Caco-2 (cell line): ENCODE measurements around the gene TBXT. TPM values are rescaled to one million over a fixed set of nuclear protein-coding genes. Genes with fewer than 3 reads are reported as not detected.

Experiments
- BruUV-seq: library from RNA; stranded (reverse); fragments of 400-500 nt; replicated peaks from 2 replicates; lab custom pipeline; 2021; lab: Mats Ljungman, UMichigan
- CTCF ChIA-PET: fragments of 300-600 bp; sonication (Branson Sonifier 250); formaldehyde crosslinking; loops from one replicate; lab custom pipeline; 2022; ENCODE audit warnings: antibody characterized with exemption; lab: Charles Lee
- POLR2A ChIA-PET: fragments of 300-600 bp; sonication (Branson Sonifier 250); formaldehyde crosslinking; loops from one replicate; lab custom pipeline; 2022; ENCODE audit warnings: antibody characterized with exemption; lab: Charles Lee
- DNase-seq, 2 experiments: peaks; one replicate each; pipeline versions ENCODE4 v3.0.0 to v3.0.0-alpha.2; 2020 to 2022
- H3K27me3 ChIP-seq: replicated peaks from 2 replicates; pipeline ENCODE4 v1.6.0; 2011; ENCODE audit warnings: low read length; ENCODE audit not compliant: control insufficient read depth, insufficient read depth
- H3K36me3 ChIP-seq: 2 replicates; pipeline ENCODE4 v1.5.1; 2011; ENCODE audit warnings: low read length; ENCODE audit not compliant: control insufficient read depth, insufficient read depth
- H3K4me1 ChIP-seq: fragments of 250-450 bp; sonication (Bioruptor Pico); 2 replicates; pipeline ENCODE4 v1.5.1; 2020; ENCODE audit warnings: mild to moderate bottlenecking
- H3K4me3 ChIP-seq: 2 replicates; pipeline ENCODE4 v1.5.1; 2011; ENCODE audit warnings: low read depth, mild to moderate bottlenecking, control low read depth, low read length
- H3K9me3 ChIP-seq: fragments of 250-450 bp; sonication (Bioruptor Pico); 2 replicates; pipeline ENCODE4 v1.5.1; 2020; ENCODE audit warnings: mild to moderate bottlenecking, moderate library complexity
- H3K27ac Mint-ChIP-seq: one replicate; pipeline ENCODE4 v1.8.0; 2022; ENCODE audit warnings: mixed read lengths; ENCODE audit not compliant: unreplicated experiment
- H3K27me3 Mint-ChIP-seq: one replicate; pipeline ENCODE4 v1.8.0; 2022; ENCODE audit warnings: mixed read lengths; ENCODE audit not compliant: insufficient read depth, unreplicated experiment
- H3K36me3 Mint-ChIP-seq: one replicate; pipeline ENCODE4 v1.8.0; 2022; ENCODE audit warnings: mild to moderate bottlenecking, mixed read lengths; ENCODE audit not compliant: insufficient read depth, unreplicated experiment
- H3K4me1 Mint-ChIP-seq: one replicate; pipeline ENCODE4 v1.8.0; 2022; ENCODE audit warnings: low read depth, mixed read lengths; ENCODE audit not compliant: unreplicated experiment
- H3K4me3 Mint-ChIP-seq: one replicate; pipeline ENCODE4 v1.8.0; 2022; ENCODE audit warnings: mild to moderate bottlenecking, moderate library complexity, mixed read lengths; ENCODE audit not compliant: unreplicated experiment
- H3K9me3 Mint-ChIP-seq: one replicate; pipeline ENCODE4 v1.8.0; 2022; ENCODE audit warnings: mixed read lengths; ENCODE audit not compliant: unreplicated experiment
- CTCF ChIP-seq, 2 experiments: fragments of 200-600 bp in 1 of 2; IDR thresholded peaks; 1 replicate in 1 of 2; 2 replicates in 1 of 2; pipeline versions ENCODE4 v1.5.1 to v1.8.0; 2011 to 2022; ENCODE audit warnings: antibody characterized with exemption in 1 of 2, control low read depth in 1 of 2, inconsistent platforms in 1 of 2, low read depth in 1 of 2, low read length in 1 of 2, mild to moderate bottlenecking in 1 of 2, moderate library complexity in 1 of 2; ENCODE audit not compliant: insufficient read depth in 1 of 2, severe bottlenecking in 1 of 2, unreplicated experiment in 1 of 2
- intact Hi-C: fragments of 100-400 bp; cut with micrococcal nuclease; formaldehyde crosslinking; loops from one replicate; pipeline ENCODE4 v1.10.0; 2022; ENCODE audit not compliant: unreplicated experiment
- total RNA-seq: library from RNA; stranded (reverse); gene quantifications from 2 replicates; pipeline ENCODE4 v1.2.3, GENCODE V29; 2022

TBXT gene
- total RNA-seq, 1 experiment from 2014 or later = not detected

- POLR2A ChIA-PET = no interaction called here
- no peaks in the 10 kb centered on the region for H3K36me3 Mint-ChIP-seq
Observed at GRCh38 chr6:166197361-166197760, 29.7 kb upstream of the TBXT start.

GRCh38 chr6:166195860-166196238 is 28.2 kb upstream of the TBXT start:
- no peak for TF ChIP-seq CTCF (IDR thresholded peaks at IDR 0.05; ENCODE audit: insufficient read depth in 1 of 2, low read depth in 1 of 2, low read length in 1 of 2, severe bottlenecking in 1 of 2, unreplicated experiment in 1 of 2)
- Mint-ChIP-seq H3K4me1 (peaks cover 7% of the 10 kb centered on the region), H3K27ac (no peak overlapping the region), H3K9me3 (no peaks in the 10 kb centered on the region), H3K4me3 (no peak overlapping the region), H3K36me3 (no peaks in the 10 kb centered on the region), H3K27me3 (no peaks in the 10 kb centered on the region)
- ChIA-PET CTCF (interaction anchor here (1.2 kb wide), 1 partner anchor 39 kb away, joined by 4 read pairs; no protein-coding TSS in a partner anchor), POLR2A (no interaction called here)
- BruUV-seq = no TSS peak
- DNase-seq = no peak
- Histone ChIP-seq H3K9me3 (no peaks in the 10 kb centered on the region), H3K4me1 (peaks cover 7% of the 10 kb centered on the region; the same call in 1 of the 2 replicates), H3K4me3 (no peak overlapping the region), H3K36me3 (no peaks in the 10 kb centered on the region), H3K27me3 (no peaks in the 10 kb centered on the region)
- intact Hi-C loops = no loop called here

More at GRCh38 chr6:166197361-166197760, 29.7 kb upstream of the TBXT start:
- H3K27me3 ChIP-seq = no peaks in the 10 kb centered on the region
- CTCF ChIA-PET = no interaction called here
- no peak for DNase-seq
- Mint-ChIP-seq H3K27ac (no peak overlapping the region), H3K27me3 (no peaks in the 10 kb centered on the region), H3K4me1 (peaks cover 7% of the 10 kb centered on the region), H3K9me3 (no peaks in the 10 kb centered on the region), H3K4me3 (no peak overlapping the region)
- no peak overlapping the region for H3K4me3 ChIP-seq
- intact Hi-C loops = no loop called here
- no peaks in the 10 kb centered on the region for H3K9me3 ChIP-seq
- H3K4me1 ChIP-seq = peaks cover 7% of the 10 kb centered on the region; the same call in 1 of the 2 replicates
- TF ChIP-seq CTCF (IDR thresholded peaks at IDR 0.05; ENCODE audit: insufficient read depth in 1 of 2, low read depth in 1 of 2, low read length in 1 of 2, severe bottlenecking in 1 of 2, unreplicated experiment in 1 of 2) = no peak
- no TSS peak for BruUV-seq
- no peaks in the 10 kb centered on the region for H3K36me3 ChIP-seq

GRCh38 chr6:166194914-166195859 is 27.5 kb upstream of the TBXT start:
- CTCF ChIA-PET = interaction anchor here (1.2 kb wide), 1 partner anchor 38 kb away, joined by 4 read pairs; no protein-coding TSS in a partner anchor
- peak; percentile 22 to 46 for DNase-seq

More at GRCh38 chr6:166194914-166195859, 27.5 kb upstream of the TBXT start:
- no TSS peak for BruUV-seq
- H3K27me3 ChIP-seq = no peaks in the 10 kb centered on the region
- H3K4me3 ChIP-seq = no peak overlapping the region
- no peak overlapping the region for H3K4me3 Mint-ChIP-seq
- H3K4me1 Mint-ChIP-seq = peaks cover 7% of the 10 kb centered on the region
- H3K9me3 Mint-ChIP-seq = no peaks in the 10 kb centered on the region
- H3K9me3 ChIP-seq = no peaks in the 10 kb centered on the region
- H3K36me3 ChIP-seq = no peaks in the 10 kb centered on the region
- no peaks in the 10 kb centered on the region for H3K36me3 Mint-ChIP-seq
- no peak for TF ChIP-seq CTCF (IDR thresholded peaks at IDR 0.05; ENCODE audit: insufficient read depth in 1 of 2, low read depth in 1 of 2, low read length in 1 of 2, severe bottlenecking in 1 of 2, unreplicated experiment in 1 of 2)
- H3K27ac Mint-ChIP-seq = no peak overlapping the region
- POLR2A ChIA-PET = no interaction called here
- intact Hi-C loops = no loop called here
- H3K27me3 Mint-ChIP-seq = no peaks in the 10 kb centered on the region
- peaks cover 7% of the 10 kb centered on the region; the same call in 1 of the 2 replicates for H3K4me1 ChIP-seq
